ENCODE results near the gene UBE2Z.
"Not testable (repeated sequence)": the region's sequence is repeated elsewhere in the genome, so short reads cannot be mapped to it uniquely, and the experiment has no call there.

Gene UBE2Z

DNA sequence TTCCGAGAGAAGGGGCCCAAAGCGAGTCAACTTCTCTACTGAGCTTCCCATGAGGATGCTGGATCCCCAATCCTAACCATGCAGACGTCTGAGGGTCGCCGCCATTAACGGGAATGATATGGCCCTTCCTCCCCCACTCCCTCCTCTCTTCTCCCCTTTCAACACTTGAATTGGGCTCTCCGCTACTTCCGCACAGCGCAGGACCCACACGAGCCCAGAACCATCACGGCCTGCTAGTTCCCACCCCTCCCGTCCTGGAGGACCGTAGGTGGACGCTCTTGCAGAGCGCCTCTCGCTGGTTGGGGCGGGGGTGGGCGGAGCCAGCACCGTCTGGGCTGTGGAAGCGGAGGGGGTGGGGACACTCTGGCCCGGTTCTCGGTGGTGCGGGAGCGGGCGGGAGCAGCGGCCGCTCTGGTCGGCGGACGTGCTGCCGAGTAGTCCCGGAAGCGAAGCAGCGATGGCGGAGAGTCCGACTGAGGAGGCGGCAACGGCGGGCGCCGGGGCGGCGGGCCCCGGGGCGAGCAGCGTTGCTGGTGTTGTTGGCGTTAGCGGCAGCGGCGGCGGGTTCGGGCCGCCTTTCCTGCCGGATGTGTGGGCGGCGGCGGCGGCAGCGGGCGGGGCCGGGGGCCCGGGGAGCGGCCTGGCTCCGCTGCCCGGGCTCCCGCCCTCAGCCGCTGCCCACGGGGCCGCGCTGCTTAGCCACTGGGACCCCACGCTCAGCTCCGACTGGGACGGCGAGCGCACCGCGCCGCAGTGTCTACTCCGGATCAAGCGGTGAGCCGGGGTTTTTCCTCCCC is at the start of gene UBE2Z:
UBE2Z (plus strand) TSS at position 361 of the 797 bp plus-strand sequence; CDS start at position 458, 97 bp downstream.
- Histone ChIP-seq H3K9ac (ENCODE audit: low read depth, low read length) (peak within 1 kb of the TSS; percentile 73), H3K4me1 (ENCODE audit: insufficient read depth, low read length) (peaks cover 14% of the 10 kb centered on the region), H3K9me3 (ENCODE audit: control insufficient read depth, insufficient read depth, low read length) (no peaks in the 10 kb centered on the region)

DNA sequence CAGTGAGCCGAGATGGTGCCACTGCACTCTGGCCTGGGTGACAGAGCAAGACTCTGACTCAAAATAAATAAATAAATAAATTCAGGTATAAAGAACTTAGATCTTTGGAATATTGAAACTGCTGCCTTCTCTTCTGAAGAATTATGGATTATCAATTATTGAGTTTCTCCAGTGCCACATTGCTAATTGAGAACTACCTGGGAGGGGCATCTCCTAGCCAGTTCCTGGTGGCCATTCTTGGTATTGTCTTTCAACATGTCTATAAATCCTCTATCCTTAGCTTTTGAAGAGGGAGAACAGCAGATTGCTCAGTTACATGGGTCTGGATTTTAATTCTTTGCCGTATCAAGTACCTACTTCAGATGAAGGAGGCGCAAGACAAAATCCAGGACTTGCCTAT is 48.2 kb upstream of the UBE2Z start:
- Histone ChIP-seq H3K4me1 (ENCODE audit: insufficient read depth, low read length) (no peaks in the 10 kb centered on the region), H3K9me3 (ENCODE audit: control insufficient read depth, insufficient read depth, low read length) (no peaks in the 10 kb centered on the region), H3K36me3 (ENCODE audit: insufficient read depth, low read length) (peaks cover 2% of the 10 kb centered on the region), H3K9ac (ENCODE audit: low read depth, low read length) (no peak overlapping the region)

More for the DNA sequence above, at the start of gene UBE2Z:
- peaks cover 30% of the 10 kb centered on the region for H3K36me3 ChIP-seq (ENCODE audit: insufficient read depth, low read length)

DNA sequence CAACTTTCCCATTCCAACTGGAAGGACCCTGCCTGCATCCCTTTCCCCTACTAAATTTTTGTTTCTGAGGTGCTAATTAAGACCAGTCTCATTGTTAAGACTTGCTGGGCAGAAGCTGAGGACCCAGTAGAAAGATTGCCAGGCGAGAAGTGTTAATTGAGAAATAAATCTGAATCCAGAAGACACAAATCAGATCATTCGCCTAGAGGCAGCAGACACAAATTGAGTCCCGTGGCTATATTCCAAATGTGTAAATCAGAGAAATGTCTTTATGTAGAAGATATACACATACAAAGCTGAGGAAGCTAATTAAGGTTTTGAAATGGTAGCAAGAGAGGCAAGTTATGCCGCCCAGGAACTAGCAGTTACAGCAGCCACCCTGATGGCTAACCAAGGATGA is 47.8 kb upstream of the UBE2Z start:
- no peaks in the 10 kb centered on the region for H3K9me3 ChIP-seq (ENCODE audit: control insufficient read depth, insufficient read depth, low read length)
- no peaks in the 10 kb centered on the region for H3K4me1 ChIP-seq (ENCODE audit: insufficient read depth, low read length)
- H3K36me3 ChIP-seq (ENCODE audit: insufficient read depth, low read length), result peaks cover 2% of the 10 kb centered on the region
- H3K9ac ChIP-seq (ENCODE audit: low read depth, low read length), result no peak overlapping the region

DNA sequence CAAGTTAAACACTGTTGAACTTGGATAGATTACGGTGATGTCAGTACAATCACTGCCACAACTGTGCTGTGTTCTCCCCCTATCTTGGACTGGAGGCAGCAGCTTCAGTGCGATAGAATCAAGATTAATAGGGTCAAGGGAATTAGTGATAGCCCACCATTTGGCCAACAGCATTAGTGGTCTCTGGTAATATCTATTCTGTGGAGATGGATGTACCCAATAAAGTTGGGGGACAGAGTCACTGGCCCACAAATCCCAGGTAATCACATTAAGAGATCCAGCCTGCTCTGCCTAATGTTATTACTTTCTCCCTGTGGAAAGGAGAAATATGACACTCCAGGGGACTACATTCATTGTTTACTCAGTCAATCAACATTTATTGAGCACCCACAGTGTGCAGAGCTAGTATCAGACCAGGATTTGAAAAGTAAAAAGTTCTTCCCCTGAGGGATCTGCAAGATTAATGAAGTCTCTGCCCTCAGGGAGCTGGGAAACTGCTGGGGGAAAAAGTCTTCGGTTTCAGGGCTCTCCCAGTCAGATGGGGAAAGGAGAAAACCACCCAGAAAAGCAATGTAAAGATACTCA is 39.2 kb upstream of the UBE2Z start:
- Histone ChIP-seq H3K9me3 (ENCODE audit: control insufficient read depth, insufficient read depth, low read length) (no peaks in the 10 kb centered on the region), H3K9ac (ENCODE audit: low read depth, low read length) (no peak overlapping the region), H3K4me1 (ENCODE audit: insufficient read depth, low read length) (peaks cover 10% of the 10 kb centered on the region; the same call in 1 of the 2 replicates), H3K36me3 (ENCODE audit: insufficient read depth, low read length) (no peaks in the 10 kb centered on the region)

DNA sequence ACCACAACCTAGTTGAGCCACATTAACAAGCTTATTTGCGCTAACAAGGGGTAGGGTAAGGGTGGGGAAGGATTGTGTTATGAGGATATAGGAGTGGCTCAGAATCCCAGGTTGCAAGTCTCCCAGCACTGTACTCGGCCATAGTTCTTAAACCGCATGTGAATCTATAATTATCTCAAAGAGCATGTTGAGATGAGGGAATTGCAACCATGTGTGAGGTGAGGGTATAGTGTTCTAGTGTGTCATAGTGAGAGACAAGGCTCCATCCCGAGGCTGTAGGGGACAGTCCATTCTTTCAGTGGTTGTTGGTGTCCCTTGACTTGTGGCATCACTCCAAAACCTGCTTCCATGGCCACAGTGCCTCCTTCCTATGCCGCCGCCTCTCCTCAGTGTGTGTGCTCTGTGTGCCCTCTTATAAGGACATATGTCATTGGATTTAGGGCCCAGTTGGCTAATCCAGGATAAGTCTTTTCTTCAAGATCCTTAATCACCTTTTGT is 38.3 kb upstream of the UBE2Z start:
- Histone ChIP-seq H3K4me1 (ENCODE audit: insufficient read depth, low read length) (peaks cover 10% of the 10 kb centered on the region; the same call in 1 of the 2 replicates), H3K9ac (ENCODE audit: low read depth, low read length) (no peak overlapping the region), H3K36me3 (ENCODE audit: insufficient read depth, low read length) (no peaks in the 10 kb centered on the region), H3K9me3 (ENCODE audit: control insufficient read depth, insufficient read depth, low read length) (no peaks in the 10 kb centered on the region)

DNA sequence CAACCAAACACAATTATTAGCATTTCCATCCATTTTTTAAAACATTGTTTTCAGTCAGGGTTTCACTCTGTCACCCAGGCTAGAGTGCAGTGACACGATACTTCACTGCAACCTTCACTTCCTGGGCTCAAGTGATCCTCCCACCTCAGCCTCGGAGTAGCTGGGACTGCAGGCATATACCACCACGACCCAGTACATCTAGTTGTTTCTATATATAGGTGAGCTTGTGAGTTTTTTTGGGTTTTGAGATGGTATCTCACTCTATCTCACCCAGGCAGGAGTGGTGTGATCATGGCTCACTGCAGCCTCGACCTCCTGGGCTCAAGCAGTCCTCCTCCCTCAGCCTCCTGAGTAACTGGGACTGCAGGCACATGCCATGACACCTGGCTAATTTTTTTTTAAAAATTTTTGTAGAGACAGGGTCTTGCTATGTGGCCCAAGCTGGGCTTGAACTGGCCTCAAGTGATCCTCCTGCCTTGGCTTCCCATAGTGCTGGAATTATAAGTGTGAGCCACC is 37.1 kb upstream of the UBE2Z start:
- Histone ChIP-seq H3K4me1 (ENCODE audit: insufficient read depth, low read length) (peaks cover 10% of the 10 kb centered on the region; the same call in 1 of the 2 replicates), H3K9ac (ENCODE audit: low read depth, low read length) (no peak overlapping the region)

DNA sequence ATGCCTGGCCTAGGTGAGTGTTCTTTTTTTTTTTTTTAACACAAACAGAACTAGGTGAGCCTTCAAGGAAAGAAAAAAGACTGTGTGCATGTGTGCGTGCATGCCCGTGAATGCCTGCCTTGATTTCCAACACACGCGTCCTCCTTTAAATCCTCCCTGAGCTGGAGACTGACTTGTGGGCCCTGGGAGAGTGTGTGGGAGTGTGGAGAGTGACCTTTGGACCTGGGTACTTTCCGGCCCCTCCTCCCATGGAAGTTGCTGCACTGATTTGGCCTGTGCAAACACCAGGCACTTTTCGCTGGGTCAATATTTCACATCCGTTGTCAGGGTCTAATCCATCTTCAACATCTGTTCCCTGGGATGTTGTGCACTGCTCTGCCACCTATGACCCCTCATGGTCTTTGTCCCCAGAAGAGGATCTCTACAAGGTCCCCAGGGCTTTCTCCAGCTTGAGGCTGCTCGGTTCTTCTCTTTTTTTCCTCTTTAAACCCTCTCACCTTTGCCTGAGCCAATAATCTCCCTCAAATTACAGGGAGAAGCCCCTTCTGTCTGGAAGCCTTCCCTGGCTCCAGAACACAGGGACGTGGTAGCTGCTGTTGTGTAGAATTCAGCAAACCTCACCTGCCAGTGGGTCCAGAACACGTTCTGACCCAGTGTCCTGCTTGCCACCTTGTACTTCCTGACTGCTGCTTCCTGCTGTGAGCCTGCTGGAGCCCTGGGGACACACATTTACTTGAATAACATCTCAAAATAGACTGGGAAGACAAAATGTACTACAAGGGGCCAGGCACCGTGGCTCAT is 36.5 kb upstream of the UBE2Z start:
- Histone ChIP-seq H3K9ac (ENCODE audit: low read depth, low read length) (no peak overlapping the region), H3K9me3 (ENCODE audit: control insufficient read depth, insufficient read depth, low read length) (no peaks in the 10 kb centered on the region), H3K36me3 (ENCODE audit: insufficient read depth, low read length) (no peaks in the 10 kb centered on the region), H3K4me1 (ENCODE audit: insufficient read depth, low read length) (peaks cover 10% of the 10 kb centered on the region; the same call in 1 of the 2 replicates)

More for the DNA sequence above, 37.1 kb upstream of the UBE2Z start:
- Histone ChIP-seq H3K9me3 (ENCODE audit: control insufficient read depth, insufficient read depth, low read length) (no peaks in the 10 kb centered on the region), H3K36me3 (ENCODE audit: insufficient read depth, low read length) (no peaks in the 10 kb centered on the region)

DNA sequence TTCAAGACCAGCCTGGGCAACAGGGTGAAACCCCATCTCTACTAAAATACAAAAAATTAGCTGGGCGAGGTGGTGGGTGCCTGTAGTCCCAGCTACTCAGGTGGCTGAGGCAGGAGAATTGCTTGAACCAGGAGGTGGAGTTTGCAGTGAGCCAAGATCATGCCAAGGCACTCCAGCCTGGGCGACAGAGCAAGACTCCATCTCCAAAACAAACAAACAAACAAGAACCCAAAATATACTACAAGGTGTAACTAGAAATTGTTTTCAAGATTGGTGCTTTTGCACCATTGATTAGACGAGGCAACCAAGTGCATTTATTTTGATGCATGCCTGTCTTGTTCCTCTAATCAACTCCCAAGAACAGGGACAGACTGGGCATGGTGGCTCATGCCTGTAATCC is 35.8 kb upstream of the UBE2Z start:
- H3K36me3 ChIP-seq (ENCODE audit: insufficient read depth, low read length); H3K9me3 ChIP-seq (ENCODE audit: control insufficient read depth, insufficient read depth, low read length); H3K9ac ChIP-seq (ENCODE audit: low read depth, low read length): not testable (repeated sequence)
- peaks cover 10% of the 10 kb centered on the region; the same call in 1 of the 2 replicates for H3K4me1 ChIP-seq (ENCODE audit: insufficient read depth, low read length)

DNA sequence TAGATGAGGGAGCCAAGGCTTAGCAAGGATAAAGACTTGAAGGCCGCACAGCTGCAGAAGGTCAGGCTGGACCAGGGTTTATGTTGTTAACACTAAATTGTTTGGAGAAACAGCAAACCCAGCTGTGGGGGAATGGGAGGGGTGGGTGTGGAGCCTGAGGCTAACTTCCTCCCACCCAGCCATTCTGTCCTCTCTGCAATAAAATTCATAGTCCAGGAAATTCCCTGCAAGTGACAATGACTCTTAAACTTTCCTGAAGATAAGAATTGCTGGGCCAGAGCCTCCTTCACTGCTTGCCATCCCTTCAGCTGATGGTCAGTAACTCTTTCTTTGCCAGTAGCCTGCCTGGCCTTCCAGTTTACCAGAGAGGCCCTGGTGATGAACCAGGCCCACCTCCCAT is 35.0 kb upstream of the UBE2Z start:
- Histone ChIP-seq H3K9ac (ENCODE audit: low read depth, low read length) (no peak overlapping the region), H3K36me3 (ENCODE audit: insufficient read depth, low read length) (no peaks in the 10 kb centered on the region), H3K9me3 (ENCODE audit: control insufficient read depth, insufficient read depth, low read length) (no peaks in the 10 kb centered on the region), H3K4me1 (ENCODE audit: insufficient read depth, low read length) (peaks cover 10% of the 10 kb centered on the region; the same call in 1 of the 2 replicates)

DNA sequence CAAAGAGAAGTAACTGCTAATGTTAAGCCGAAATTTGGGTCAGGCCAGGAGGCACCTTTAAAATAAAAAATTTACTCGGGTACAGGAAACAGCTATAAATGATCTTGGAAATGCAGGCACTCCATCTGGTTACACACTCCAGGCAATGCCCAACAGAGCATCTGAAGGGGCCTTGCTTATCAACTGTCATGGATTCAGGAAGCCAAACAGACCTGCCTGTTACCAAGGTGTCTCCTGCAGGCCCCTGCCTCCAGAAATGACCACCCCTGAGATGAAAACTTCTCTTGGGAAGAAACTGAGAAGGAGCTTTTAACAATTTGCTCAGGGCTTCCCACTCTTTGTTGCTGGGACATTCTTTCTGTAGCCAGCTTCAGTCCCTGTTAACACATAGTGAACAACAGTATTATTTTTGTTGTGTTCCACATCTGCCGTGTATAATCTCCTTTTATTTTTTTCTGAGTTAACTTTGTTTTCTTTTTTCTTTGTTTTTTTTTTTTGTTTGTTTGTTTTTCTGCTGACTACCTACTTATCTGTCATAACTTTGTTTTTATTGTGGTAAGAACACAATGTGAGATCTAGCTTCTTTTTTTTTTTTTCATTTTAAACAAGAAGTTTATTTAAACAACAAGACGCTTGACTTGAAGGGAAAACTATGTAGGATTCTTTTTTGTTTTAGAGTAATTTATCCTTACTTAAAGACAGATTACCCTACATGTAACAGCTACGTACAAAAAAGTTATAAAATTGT is 34.3 kb upstream of the UBE2Z start:
- Histone ChIP-seq H3K36me3 (ENCODE audit: insufficient read depth, low read length) (no peaks in the 10 kb centered on the region), H3K9ac (ENCODE audit: low read depth, low read length) (no peak overlapping the region), H3K9me3 (ENCODE audit: control insufficient read depth, insufficient read depth, low read length) (no peaks in the 10 kb centered on the region), H3K4me1 (ENCODE audit: insufficient read depth, low read length) (peaks cover 10% of the 10 kb centered on the region; the same call in 1 of the 2 replicates)

DNA sequence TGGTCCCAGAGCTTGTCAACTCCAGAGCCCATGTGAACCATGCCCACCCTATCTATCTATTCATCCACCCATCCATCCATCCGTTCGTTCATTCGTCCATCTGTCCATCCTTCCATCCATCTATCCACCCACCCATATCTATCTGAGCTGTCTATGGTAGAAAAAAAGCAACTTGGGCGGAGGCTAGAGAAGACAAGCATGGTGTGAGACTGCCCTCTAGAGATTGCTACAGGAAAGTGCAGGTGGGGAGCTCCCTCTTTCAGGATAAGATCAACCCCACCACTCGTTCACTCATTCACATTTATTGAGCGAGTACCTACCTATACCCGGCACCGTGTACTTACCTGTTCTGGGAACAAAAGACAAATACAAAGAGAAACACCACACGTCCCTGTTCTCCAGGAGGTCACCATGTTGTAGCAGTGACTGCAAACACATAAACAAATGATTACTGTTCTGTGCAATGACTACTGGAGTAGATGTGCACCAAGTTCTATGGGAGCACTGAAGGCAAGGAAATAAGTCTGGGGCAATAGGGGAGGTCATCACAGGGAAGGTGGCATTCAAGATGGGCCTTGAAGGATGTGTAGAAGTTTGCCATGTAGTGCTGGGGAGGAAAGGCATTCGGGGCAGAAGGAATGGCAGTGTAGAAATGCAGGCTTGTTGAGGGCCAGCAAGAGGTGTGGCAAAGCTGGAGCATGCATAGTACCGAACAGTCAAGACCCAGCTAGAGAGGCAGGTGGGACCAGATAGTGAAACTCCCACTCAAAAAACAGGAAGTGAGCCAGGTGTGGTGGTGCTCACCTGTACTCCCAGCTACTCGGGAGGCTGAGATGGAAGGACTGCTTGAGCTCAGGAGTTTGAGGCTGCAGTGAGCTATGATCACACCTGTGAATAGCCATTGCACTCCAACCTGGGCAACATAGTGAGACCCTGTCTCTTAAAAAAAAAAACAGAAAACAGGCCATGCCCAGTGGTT is 29.0 kb upstream of the UBE2Z start:
- no peak overlapping the region for H3K9ac ChIP-seq (ENCODE audit: low read depth, low read length)
- no peaks in the 10 kb centered on the region for H3K9me3 ChIP-seq (ENCODE audit: control insufficient read depth, insufficient read depth, low read length)
- H3K4me1 ChIP-seq (ENCODE audit: insufficient read depth, low read length), result no peaks in the 10 kb centered on the region; the same call in 1 of the 2 replicates
- H3K36me3 ChIP-seq (ENCODE audit: insufficient read depth, low read length), result no peaks in the 10 kb centered on the region

DNA sequence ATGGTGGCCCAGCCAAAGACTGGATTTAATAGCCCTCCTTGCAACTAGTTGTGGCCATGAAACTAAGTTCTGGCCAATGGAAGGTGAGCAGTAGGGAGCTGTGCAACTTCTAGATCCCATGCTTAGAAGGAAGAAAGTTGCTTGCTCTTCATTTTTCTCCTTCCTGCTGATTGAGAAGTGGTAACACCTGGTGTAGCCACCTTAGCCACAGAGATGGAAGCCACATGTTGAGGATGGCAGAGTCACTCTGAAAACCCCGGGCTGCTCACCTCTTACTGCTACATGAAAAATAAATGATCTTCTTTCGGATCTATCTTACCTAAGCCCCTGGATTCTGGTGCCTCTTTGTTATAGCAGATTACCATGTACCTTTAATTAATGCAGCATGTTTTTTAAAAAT is 25.9 kb upstream of the UBE2Z start:
- Histone ChIP-seq H3K9me3 (ENCODE audit: control insufficient read depth, insufficient read depth, low read length) (no peaks in the 10 kb centered on the region), H3K36me3 (ENCODE audit: insufficient read depth, low read length) (no peaks in the 10 kb centered on the region), H3K9ac (ENCODE audit: low read depth, low read length) (no peak overlapping the region), H3K4me1 (ENCODE audit: insufficient read depth, low read length) (peaks cover 11% of the 10 kb centered on the region)

DNA sequence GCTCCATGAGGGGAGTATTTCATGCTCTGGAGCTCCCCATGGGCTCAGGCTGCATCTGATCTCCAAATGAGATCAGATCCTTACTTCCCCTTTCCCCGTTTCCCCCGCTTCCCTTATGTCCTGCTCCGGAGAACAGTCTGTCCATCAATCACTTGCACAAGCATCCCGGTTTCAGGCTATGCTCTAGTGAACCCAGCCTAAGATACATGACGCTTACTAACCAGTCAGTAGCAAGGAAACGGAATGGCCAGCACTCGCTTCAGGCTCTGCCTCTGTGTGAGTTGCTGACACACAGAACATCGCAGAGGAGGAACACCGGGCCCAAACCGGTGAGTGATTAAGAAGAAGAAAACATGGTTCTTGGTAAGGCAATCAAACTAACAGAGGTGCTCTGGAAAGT is 25.0 kb upstream of the UBE2Z start:
- no peak overlapping the region for H3K9ac ChIP-seq (ENCODE audit: low read depth, low read length)
- peaks cover 11% of the 10 kb centered on the region for H3K4me1 ChIP-seq (ENCODE audit: insufficient read depth, low read length)
- no peaks in the 10 kb centered on the region for H3K9me3 ChIP-seq (ENCODE audit: control insufficient read depth, insufficient read depth, low read length)
- no peaks in the 10 kb centered on the region for H3K36me3 ChIP-seq (ENCODE audit: insufficient read depth, low read length)
